Measurements from ENCODE around the gene ALOXE3.

Gene ALOXE3

DNA sequence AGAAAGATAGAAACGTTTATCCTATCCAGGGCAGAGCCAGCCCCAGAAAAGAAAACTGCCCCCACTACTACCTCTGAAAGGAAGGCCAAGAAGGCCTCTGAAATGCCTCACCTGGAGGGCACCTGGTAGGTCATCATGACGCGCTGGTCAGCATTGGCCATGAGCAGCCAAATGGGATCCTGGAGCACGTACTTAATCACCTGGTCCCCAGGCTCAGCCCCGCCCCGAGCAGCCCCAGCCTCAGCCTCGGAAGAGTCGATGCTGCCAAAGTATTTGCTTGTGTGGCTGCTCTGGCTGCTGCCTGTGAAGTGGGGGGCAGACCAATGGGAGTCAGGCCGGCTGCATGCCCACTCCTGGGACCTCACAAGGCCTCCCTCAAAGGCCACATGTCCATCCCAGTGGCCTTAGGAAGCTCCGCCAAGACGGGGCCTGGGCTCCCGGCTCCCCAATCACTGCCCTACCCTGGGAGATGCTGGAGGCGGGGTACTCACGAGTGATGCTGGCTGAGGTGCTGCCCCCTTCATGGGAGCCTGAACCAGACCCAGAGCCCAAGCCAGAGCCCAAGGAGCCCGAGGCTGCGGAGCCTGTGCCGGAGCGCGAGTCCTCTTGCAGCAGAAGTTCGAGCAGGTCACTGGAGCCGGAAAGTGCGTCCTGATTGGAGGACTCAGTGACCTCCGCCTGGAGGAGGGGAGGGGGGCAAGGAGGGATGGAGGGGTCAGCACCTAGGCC, 24.0 kb upstream of the ALOXE3 start:
- no peak for DNase-seq (ENCODE audit: low read depth in 2 of 2)

DNA sequence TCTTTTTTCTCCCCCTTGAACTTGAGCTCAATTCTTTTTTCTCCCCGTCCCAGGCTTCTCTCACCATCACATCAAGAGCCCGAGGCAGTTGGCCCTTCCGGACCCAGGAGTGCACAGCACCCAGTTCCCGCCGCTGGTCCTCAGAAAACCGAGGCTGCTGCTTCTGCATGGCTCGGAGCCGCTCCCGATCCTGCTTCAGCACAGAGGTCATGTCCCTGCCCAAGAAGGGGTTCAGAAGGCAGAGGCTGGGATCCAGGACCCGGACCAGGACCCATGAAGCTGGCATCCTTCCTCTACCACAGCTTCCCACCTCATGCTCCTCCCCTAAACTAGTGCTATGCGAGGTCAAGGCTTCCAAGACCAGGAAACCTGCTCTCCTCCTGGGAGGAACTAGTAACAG, 23.4 kb upstream of the ALOXE3 start:
- DNase-seq (ENCODE audit: low read depth in 2 of 2) = no peak

DNA sequence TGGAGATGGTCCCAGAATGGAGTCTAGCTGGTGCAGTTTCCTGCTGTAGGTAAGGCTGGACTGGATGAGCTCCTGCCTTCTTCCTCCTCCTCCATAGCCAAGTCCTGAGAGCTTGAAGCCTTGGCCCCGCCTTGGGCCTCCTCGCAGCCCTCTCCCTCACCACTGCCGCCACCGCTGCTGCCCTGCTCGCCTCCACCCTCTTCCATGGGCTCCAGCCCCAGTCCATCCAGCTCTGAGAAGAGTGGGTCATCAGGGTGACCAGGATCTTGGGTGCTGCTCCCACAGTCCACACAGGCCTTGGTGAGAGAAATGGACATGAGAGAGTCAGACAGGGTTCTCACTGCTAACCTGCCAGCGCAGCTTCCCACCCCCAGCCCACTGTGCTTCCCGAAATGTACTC, 22.7 kb upstream of the ALOXE3 start:
- DNase-seq (ENCODE audit: low read depth in 2 of 2) = no peak

DNA sequence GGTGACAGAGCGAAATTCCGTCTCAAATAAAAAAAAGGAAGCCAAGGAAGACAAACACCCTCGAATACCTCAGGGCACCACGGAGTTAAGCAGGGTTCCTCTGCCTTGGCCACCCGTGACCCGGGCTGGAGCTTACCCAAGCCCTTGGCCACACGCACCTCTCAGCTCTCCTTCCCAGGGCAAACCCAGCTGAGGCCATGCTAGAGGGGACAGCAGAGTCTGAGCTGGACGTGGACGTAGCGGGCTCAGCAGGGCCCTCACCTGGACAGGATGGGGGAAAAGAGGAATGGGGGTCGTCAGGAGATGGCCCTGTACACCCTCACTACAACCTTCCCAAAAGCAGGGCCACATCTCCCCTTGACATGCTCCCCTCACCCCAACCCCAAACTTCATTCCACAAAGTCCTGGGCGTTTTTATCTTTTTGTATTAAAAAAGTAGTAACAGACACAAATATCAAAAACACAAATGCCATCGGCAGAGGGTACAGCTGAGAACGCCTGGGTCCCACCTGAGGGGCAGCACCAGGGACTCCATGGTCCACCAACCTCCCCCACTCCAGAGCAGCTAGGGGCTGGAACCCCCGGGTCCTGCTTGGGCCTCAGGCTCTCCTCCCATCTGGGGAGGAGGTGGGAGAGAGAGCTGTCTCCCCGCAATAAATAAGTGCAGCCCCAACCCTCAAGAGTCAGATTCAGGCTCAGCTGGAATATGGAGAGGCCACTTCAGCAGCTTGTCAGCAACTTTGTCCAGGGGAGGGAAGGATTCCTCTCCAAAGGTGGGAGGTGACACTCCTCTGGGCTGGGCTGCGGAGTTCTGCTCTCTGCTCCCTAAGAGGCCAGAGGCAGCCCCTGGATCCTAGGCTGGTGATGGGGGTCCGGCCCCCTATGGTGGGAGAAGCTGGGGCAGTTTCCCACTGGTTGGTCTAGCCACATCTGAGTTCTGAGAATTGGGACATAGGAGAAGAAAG, 22.0 kb upstream of the ALOXE3 start:
- no peak for DNase-seq (ENCODE audit: low read depth in 2 of 2)

DNA sequence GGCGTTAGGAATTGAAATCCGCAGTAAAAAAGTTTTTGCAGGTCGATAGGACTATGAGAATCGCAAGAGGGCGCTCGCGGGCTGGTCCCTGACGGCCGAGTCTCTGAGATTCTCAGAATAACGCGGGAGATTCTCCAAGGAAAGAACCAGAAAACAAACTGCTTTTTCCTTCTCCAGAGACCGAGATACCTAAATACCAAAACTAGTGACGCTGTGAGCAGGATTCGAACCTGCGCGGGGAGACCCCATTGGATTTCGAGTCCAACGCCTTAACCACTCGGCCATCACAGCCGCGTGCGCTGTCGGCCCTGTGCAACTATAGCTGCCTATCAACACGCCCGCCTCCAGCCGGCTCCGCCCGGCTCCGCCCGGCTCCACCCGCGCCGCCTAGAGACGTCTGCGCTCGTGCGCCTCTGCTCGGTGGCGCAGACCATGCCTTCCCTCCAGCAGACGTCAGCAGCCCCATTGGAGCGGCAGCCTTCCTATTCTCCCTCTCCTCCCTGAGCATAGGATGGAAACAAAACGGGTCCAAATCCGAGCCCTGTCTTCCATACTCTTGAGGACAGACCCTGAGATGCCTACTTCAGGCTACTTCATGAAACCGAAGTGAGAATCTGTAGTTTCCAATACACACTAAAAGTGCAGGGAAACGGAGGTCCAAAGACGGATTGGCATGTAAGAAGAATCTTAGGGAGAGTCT, 20.5 kb upstream of the ALOXE3 start:
- DNase-seq (ENCODE audit: low read depth in 2 of 2) = peak; percentile 97 to 98

DNA sequence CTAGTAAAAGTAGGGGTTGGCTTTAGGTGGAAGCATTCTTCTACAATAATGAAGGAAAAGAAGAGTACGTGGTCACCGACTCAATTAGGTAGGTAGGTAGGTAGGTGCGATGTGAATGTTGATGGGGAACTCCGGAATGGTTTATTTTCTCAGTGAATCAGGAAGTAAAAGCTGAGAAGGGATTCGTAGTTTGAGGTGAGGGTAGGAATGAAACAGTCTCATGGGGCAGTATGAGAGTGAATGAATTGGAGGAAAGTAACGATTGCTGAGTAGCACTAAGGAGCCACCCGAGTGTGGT, 20.0 kb upstream of the ALOXE3 start:
- DNase-seq (ENCODE audit: low read depth in 2 of 2) = no peak

DNA sequence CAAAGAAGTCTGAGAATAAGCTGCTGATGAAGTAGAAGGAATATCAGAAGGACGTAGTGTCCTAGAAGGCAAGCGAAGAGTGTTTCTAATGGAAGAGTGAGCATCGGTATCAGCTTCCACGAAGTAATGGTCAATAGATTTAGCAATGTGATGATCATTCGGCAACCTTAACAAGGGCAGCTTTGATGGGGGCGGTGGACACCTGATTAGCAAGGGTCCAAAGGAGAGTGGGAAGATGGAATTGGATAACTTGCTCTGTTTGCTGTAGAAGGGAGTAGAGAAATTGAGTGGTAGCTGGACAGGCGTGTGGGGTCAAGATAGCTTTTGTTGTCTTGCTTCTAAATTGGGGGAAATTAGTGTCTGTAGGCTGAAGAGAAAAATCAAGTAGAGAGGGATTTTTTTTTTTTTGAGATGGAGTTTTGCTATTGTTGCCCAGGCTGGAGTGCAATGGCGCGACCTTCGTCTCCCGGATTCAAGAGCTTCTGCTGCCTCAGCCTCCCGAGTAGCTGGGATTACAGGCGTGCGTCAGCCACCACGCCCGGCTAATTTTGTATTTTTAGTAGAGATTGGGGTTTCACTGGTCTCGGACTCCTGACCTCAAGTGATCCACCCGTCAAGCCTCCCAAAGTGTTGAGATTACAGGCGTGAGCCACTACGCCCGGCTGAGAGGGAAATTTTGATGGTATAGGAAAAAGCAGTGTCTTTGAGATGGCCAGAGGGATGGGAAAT, 19.5 kb upstream of the ALOXE3 start:
- no peak for DNase-seq (ENCODE audit: low read depth in 2 of 2)

DNA sequence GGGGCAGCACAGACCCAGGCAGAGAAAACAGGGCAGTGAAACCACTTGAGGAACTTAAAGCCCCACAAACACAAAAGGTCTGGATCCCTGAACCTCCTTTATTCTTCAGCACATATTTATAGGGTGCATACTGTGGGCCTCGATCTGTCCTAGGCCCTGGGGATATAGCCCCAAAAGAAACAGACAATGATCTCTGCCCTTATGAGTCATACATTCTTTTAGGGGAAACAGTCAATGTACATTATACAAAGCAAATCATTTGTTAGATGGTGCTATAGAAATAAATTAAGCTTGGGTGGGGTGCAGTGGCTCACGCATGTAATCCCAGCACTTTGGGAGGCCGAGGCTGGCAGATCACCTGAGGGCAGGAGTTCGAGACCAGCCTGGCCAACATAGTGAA, 15.6 kb upstream of the ALOXE3 start:
- DNase-seq (ENCODE audit: low read depth in 2 of 2) = no peak

DNA sequence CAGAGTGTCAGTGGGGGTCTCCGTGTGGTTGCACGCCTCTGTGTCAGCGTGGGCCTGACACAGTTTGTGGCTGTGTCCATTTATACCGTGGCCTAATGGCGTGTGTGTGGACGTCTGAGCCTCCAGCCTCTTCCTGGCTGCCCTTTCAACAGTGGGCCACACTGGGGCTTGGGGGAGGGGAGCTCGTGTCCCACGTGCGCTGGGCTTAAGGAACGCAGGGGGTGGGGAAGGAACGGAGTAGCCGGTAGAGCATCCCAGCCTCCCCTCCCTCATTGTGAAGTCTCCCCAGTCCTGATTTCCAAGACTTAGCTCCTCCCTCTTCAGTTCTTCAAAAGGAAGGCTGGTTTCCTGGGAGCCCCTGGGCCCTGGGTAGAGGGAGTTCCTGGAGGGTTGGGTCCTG, 15.1 kb upstream of the ALOXE3 start:
- DNase-seq (ENCODE audit: low read depth in 2 of 2) = no peak

DNA sequence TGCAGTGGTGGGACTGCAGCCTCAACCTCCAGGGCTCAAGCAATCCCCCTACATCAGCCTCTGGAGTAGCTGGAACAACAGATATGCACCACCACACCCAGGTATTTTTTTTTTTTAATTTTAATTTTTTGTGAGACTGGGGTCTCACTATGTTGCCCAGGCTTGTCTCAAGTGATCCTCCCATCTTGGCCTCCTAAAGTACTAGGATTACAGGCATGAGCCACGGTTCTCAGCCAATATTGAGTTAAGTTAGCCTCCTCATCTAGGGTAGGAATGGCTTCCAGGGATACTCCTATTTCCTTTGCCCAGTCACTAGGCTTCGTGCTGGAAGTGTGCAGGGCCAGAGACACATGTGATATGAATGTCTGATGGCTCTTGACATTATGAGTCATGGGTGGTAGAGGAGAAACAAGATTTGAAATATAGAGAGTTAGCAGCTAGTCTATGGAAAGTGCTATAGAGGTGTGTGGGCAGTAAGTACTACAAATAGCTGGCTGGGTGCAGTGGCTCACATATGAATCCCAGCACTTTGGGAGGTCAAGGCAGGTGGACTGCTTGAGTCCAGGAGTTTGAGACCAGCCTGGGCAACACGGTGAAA, 13.6 kb upstream of the ALOXE3 start:
- no peak for DNase-seq (ENCODE audit: low read depth in 2 of 2)

DNA sequence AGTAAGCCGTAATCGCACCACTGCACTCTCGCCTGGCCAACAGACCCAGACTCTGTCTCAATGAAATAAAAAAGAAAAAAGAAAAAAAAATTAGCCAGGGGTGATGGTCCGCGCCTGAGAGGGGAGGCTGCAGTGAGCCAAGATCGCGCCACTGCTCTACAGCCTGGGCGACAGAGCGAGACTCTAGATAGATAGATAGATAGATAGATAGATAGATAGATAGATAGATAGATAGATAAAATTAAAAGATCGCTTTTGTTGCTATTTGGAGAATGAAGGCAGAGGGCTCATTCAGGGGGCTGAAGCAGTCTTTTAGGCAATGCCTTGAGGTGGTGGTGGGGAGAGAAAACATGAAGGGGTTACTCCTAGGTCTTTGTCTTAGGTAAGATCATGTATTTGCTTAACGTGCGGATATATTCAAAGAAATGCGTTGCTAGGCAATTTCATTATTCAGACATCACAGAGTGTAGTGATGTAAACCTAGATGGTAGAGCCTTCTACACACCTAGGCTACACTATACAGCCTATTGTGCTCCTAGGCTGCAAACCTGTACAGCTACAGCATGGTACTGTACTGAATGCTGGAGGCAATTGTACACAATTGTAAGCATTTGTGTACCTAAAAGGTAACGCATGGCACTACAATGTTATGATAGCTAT, 9.9 kb upstream of the ALOXE3 start:
- DNase-seq (ENCODE audit: low read depth in 2 of 2) = no peak

DNA sequence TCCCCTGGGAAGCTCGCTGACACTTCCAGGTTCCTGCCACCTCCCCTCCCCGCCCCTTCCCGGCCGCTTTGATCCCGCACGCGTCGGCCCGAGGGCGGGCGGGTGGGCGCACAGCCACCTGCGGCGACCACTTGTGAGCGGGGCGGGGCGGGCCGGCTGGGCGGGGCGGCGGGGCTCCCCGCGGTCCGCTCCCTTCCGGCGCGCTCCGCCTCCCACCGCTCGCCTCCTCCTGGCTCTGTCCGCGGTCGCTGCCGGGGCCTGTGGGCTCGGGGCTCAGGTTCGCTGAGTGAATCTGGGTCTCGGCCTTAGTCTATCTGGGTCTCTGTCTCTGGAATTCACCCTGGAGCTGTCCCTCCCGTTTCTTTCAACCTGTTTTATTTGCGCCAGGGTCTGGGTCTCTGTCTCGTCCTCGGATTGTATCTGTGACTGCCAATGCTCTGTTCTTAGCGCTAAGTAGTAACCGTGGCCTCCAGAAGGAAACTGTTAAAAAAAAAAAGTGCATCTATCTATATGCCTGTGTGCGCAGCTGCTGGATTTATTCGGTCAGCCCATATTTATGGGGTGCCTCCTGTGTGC, 8.3 kb upstream of the ALOXE3 start:
- DNase-seq (ENCODE audit: low read depth in 2 of 2) = no peak

DNA sequence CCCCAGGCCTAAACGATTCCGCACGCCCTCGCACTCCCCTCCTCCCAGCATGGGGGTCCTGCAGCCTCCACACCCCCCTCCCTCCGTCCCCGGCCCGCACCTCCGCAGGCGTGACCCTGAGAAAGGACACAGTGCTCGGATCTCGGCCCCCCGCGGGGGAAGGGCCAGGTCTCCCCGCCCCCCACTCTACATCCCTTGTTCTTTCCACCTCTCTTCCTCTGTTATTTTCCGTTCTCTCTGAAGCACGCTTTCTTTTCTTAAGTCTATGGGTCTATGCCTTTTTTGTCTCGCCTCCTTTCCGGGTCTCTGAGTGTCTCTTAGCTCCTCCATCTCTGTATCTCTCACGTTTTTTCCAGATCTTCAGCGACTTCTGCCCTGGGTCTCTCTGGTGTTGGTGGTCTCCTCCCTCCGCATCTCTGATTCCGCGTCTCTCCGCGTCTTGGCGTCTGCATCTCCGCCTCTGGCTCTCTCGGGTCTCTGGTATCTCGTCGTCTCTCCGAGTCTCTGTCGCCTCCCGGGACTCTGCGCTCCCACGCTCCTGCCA, 7.7 kb upstream of the ALOXE3 start:
- no peak for DNase-seq (ENCODE audit: low read depth in 2 of 2)

DNA sequence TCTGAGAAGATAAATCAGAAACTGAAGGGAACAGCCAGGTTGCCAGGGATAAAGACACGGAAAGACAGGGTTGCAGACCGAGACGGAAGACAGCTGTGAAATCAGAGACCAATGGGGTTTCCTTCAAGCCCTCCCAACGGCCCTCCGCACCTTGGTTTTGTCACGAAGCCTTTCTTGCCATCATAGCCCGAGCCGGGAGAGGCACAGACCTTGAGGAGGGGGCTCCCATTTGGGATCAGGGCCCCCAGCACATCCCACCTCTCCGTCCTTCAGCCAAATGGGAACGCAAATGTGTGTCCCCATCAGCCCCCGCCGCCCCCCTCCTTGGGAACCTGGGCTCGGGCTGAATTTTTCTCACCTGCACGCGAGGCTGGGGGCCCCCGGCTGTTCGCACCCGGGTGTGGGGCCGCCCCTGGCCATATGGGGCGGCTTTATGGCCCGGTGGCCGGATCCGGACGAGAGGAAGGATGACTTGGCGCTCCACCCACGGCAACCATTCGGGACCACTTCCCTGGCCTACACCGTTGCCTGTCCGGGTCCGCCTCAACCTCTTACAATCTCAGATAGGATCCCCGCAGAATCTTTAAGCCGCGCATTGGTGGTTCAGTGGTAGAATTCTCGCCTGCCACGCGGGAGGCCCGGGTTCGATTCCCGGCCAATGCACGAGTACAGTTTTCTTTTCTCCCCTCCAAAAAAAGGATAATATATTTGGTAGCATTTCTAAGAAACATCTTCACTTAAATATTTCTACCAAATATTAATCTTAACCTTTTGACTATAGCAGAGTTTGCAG, 7.0 kb upstream of the ALOXE3 start:
- peak; percentile 46 to 51 for DNase-seq (ENCODE audit: low read depth in 2 of 2)

DNA sequence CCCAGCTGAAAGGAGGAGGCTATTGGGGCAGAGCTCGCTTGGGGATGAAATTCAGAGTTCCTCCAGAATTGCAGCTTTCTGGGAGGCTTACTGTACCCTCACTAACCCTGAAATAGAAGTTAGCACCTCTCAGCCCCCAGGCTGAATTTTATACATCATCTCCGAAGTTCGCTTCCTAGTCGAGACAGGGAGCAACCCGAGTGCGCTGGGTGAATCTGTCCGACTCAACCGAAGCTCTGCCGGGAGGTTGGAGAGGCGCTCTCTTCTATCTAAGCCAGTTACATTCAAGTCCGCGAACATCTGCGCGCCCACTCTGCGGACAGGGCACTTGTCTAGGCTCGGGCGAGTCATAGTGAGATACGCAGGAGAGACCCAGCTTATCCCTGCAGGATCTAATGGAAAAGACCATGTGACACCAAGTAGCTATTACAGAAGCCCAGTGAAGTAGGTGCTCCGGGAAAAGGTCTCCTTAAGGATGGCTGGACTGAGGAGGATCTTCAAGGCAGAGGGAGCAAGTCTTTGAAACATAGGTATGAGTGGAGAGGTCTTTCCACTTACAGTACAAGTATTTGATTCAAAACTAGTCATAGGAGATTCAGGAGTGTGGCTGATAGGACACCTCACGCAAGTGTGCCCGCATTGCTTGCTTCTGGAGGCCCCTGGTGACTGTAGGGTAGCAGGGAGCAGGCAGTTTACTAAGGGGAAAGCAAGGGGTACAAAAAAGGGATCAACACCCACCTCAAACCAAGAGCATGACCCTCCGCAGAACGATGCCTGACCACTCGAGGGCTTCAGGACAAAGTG, 6.2 kb upstream of the ALOXE3 start:
- no peak for DNase-seq (ENCODE audit: low read depth in 2 of 2)

DNA sequence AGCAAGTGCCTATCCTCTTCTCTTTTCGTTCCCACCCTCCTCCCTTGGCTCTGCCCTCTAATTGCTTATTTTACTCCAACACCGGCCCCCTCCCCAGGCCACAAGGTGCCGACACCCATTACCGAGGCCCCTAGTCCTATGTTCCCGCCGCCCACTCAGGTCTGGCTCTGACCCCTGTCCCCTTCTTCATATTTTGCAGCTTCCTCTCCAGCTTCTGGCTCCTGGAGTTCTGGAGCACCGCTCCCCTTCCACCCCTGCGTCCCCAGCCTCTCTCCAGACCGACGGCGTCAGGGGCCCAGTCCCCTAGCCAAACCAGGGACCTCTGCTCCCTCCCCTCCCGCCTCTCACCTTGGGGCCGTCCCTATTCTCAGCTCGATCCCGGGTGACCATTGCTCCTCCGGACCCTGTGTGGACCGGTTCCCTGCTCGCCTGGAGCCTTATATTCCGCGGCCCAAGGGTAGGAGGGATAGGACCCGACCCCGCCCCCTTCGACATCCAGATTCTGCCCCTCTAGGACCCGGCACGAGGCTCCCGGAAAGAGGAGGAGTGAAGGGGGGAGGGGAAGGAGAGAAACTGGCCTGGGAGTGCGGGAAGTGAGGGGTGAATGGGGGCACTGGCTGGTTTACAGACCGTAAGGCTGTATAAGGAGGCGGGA, 5.5 kb upstream of the ALOXE3 start, which contains the start of gene HES7:
HES7 (minus strand) TSS at position 412 of the 655 bp plus-strand sequence; CDS start at position 390, 22 bp downstream.
- DNase-seq (ENCODE audit: low read depth in 2 of 2) = no peak

DNA sequence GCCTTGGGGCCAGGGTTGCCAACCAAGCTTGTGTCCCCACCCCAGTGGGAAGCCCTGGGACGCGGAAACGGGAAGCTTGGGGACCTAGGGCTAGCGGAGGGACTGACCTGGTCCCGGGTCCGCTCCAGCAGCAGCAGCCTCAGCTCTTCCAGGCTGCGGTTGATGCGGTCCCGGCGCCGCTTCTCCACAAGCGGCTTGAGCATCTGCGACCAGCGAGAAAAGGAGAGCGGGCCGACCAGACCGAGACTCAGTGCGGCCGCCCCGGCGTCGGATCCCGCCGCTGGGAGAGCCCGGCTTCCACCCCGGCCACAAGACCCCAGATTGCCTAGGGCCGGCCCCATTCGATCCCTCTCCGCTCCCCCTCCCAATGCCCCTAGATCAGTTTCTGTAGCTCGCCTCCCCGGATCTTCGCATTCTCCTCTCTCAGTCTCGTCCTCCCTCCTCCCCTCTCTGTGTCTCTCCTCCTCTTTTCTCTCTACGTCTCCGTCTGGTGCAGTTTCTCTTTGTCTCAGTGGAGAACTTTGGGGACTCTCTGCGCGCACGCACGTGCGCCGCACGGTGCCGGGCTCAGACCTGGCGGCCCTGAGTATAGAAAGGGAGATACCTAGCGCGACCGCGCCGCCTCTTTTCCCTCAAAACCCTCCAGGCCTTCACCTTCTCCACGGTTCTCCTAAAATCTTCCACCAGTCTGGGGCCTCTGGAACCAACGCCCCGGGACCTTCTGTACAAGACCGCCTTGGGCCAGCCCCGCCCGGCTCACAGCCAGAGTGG, 4.8 kb upstream of the ALOXE3 start:
- no peak for DNase-seq (ENCODE audit: low read depth in 2 of 2)

Data from fibroblast of skin of left quadriceps (primary cell).